HTERT RPE-1 (cell line): Measurements from ENCODE around the gene MYCBPAP.

Source experiments
- in situ Hi-C: fragments of 300-500 bp; cut with MboI; formaldehyde crosslinking; loops from 4 replicates; pipeline ENCODE4 v1.14.3; 2020; ENCODE audit warnings: low sequenced_read_pairs

Gene MYCBPAP

DNA sequence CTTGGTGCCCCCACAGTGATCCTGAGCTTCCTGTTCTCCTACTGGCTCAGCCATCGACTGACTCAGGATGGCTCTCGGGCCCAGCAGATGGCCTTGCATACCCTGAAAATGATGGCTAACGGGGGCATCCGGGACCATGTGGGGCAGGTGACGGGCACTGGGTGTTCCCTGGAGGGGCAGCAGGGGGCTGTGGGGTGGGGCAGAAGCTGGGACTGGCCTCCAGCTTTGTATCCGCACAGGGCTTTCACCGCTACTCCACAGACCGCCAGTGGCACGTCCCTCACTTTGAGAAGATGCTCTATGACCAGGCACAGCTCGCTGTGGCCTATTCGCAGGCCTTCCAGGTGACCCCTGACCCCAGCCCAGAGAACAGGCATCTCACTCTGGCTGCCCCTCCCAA, 41.7 kb downstream of the MYCBPAP start:
- in situ Hi-C loops = no loop called here

DNA sequence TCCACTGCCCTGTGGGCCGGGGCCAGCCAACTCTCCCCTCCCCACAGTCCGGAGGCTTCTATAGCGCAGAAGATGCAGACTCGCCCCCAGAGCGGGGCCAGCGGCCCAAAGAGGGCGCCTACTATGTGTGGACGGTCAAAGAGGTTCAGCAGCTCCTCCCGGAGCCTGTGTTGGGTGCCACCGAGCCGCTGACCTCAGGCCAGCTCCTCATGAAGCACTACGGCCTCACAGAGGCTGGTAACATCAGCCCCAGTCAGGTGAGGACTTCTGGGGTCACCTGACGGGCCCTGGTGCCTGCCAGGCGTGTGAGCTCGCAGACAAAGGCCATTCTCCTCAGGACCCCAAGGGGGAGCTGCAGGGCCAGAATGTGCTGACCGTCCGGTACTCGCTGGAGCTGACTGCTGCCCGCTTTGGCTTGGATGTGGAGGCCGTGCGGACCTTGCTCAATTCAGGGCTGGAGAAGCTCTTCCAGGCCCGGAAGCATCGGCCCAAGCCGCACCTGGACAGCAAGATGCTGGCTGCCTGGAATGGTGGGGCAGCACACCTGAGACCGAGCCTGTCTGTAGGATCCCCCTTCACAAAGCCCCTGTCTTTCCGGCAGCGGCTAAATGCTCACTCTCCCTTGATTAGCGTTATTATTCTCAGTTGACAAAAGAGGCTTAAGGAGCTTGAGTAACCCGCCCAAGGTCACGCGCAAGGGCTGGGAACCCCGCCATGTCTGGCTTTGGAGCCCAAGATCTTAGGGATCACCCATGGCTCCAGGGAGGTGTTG, 42.6 kb downstream of the MYCBPAP start:
- in situ Hi-C loops = no loop called here

DNA sequence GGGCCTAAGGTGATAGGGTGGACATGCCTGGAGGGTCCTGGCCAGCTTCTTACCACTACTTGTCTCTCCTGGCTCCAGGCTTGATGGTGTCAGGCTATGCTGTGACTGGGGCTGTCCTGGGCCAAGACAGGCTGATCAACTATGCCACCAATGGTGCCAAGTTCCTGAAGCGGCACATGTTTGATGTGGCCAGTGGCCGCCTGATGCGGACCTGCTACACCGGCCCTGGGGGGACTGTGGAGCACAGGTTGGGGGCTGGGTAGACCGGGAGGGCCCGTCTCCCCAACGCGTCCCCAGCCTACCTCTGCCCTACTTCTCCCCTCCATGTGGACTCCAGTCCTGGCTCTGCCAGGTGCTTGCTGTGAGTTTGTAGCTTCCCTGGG, 43.2 kb downstream of the MYCBPAP start:
- in situ Hi-C loops = no loop called here

DNA sequence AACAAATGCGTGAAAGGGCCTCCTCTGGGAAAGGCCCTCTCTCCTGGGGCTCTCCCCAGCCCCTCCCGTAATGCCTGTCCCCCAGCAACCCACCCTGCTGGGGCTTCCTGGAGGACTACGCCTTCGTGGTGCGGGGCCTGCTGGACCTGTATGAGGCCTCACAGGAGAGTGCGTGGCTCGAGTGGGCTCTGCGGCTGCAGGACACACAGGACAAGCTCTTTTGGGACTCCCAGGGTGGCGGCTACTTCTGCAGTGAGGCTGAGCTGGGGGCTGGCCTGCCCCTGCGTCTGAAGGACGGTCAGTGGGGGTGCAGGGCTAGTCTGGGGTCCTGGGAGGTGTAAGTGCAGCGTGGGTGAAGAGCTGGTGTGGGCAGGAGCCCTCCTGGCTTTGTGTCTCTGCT, 43.6 kb downstream of the MYCBPAP start:
- in situ Hi-C loops = no loop called here

DNA sequence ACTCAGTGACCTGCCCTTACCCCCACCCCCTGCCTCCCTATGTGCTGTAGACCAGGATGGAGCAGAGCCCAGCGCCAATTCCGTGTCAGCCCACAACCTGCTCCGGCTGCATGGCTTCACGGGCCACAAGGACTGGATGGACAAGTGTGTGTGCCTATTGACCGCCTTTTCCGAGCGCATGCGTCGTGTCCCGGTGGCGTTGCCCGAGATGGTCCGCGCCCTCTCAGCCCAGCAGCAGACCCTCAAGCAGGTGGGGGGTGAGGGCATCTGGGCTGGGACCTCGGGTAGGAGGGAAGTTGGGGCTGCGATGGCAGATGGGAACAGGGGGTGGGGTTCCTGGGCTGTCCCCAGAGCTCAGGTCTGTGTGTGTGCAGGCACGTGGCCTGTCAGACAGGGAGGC, 46.0 kb downstream of the MYCBPAP start:
- in situ Hi-C loops = no loop called here

DNA sequence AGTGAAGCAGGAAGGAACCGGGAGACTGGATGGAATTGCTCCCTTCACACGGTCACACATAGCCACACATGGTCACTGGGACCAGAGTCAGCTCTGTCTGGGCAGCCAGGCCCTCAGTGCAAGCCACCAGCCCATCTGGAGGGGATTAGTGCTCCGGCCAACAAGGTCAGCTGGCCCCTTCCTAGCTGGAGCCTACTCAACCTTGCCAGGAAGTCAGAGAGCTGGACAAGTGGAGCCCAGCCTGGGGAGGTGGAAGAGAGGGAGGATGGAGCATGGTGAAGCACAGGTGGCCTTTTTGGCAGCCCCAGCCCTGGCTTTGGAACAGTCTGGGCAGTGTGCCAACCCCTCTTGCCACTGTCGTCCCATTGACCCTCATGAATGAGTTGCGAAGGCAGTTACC, 48.6 kb downstream of the MYCBPAP start:
- in situ Hi-C loops = no loop called here

DNA sequence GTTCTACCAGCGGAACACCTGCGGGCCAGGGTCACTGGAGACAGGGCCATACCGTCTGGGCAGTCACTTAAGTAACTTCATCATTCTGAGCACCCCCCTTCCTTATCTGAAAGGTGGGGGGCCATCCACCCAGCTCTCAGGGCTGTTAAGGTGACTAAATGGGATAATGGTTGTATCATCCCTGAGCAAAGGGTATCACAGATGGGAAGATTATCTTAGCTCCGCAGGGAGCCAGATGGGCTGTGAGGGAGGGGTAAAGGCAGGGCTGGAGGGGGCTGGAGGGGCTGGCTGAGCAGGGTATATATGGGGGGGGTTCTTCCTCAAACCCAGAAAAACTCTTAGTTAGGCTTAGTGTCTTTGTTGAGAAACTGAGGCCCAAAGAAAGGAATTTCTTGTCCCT, 49.4 kb downstream of the MYCBPAP start:
- in situ Hi-C loops = no loop called here

DNA sequence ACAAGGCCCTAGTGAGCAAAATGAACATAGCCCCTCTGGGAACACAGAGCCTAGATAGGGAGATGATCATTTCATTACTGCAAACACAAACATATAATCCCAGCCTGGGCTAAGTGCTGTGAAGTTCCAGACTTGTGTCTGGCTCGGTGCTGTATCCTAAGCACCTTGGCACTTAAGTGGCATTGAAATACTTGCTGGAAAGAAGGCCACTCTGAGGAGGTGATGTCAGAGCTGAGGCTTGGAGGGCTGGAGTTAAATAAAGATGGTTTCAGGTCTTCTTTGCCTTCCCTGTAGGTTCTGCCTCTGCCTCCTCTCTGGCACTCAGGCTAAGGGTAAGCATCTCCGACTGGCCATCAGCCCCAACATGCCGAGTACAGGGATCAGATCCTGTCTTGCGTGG, 49.9 kb downstream of the MYCBPAP start:
- in situ Hi-C loops = no loop called here

DNA sequence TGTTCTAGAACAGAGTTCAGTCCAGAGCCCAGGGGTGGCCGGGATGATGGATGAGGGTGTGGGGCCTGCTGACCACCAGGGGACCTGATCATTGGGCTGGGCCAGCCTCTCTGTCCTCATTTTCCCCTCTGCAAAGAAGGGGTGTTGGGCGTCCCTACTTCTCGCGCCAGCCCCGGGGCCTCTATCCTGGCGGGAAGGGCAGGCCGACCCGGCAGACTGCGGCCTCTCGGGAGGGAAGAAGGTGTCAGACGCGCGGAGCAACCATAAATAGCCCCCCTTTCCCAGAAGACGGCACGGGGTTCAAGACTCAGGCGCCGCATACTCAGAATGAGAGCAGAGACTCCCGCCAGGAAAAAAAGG, 50.3 kb downstream of the MYCBPAP start:
- in situ Hi-C loops = no loop called here

DNA sequence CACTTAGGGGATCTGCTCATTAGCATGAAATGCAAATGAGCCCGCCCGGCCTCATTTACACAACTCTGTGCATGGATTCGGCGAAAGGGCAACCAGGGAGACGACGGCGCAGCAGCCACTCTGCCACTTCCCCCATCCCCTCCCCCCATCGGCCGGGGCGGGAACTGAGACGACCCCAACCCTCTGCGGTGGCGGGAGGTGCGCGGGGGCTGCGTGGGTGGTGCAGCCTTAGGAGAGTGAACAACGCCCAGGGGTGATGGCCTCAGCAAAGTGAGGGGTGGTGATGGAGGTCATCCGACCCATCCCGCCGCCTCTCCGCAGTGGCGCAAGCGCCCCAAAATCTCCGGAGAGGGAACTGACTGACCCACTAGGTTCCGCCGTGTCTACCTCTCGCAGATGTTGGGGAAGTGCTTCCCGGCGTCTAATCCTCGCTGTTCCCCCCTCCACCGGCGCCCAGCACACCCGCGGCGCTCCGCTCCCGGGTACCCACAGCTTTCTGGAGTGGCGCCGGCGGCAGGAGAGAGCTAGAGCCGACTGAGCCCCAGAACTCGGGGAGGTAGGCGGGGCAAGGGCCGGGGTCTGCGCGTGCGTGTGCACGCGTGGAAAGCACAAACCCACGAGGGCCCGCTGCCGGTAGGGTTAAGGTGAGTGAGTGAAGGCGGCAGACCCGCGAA, 50.8 kb downstream of the MYCBPAP start:
- in situ Hi-C loops = no loop called here

DNA sequence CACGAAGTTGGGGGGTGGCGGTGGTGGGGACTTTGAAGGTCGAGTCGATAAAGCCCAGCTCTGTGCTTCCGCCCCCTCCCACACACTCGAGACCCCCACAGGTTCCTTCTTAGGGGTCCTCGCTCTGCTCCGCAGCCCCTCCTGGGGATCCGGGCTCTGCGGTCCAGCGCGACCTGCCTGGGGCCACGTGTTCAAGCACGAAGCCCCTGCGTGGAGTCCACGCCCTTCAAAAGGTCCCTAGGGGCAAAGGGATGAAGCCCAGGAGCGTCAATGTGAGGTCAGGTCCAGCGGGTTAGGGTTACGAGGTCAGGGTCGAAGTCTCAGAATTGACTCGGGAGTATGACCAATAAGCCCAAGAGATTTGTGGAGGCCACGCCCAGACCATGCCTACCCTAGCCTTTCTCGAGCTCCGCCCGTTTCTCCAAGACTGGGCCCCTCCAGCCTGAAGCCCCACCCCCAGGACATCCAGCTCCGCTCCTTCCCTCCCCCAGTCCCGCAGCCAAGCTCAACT, 51.5 kb downstream of the MYCBPAP start:
- in situ Hi-C loops = no loop called here

DNA sequence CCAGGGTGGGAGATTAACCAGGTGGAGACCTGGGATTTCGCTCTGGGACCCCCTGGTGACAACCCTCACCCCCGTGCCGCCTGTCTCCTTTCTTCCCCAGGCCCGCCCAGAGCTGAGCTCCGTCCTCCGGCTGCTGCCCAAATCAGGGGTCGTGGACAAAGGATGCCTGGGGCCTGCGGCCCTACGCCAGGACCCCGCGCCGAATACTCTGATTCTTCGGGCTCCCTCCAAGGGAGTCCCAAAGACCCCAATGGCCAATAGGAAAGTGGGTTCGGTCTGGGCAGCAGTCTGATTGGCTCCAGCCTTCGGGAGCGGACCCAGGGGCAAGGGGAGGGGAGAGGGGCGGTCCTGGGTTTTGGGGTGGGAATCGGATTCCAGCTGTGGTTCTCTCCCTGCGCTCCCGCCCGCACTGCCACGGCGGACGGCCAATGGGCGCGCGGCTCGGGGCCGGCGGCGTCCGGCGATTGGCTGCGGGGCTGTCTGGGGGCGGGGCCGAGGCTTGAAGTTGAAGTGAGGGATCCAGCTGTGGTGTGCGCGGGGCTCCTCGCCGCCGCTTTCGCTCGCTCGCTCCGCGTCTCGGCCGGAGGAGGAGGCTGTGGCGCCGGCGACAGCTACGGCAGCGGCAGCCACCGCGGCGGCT, 52.1 kb downstream of the MYCBPAP start, which contains the start of gene CACNA1G:
Gene CACNA1G (plus strand): TSS at position 531 of the 640 bp plus-strand sequence. CDS start 745 bp downstream, outside the sequence.
- in situ Hi-C loops = no loop called here

DNA sequence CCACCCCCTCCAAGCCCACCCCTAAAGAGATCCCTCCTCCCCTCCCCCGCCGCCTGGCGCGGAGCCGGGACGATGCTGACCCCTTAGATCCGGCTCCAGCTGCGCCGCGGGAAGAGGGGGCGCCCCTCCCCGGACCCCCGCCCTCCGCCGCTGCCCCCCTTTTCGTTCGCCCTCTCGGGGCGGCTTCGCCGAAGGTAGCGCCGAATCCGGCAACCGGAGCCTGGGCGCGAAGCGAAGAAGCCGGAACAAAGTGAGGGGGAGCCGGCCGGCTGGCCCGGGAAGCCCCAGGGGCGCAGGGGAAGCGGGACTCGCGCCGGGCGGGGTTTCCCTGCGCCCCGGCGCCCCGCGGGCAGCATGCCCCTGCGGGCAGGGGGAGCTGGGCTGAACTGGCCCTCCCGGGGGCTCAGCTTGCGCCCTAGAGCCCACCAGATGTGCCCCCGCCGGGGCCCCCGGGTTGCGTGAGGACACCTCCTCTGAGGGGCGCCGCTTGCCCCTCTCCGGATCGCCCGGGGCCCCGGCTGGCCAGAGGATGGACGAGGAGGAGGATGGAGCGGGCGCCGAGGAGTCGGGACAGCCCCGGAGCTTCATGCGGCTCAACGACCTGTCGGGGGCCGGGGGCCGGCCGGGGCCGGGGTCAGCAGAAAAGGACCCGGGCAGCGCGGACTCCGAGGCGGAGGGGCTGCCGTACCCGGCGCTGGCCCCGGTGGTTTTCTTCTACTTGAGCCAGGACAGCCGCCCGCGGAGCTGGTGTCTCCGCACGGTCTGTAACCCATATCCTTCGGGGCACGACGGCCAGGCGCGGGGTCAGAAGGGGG, 52.9 kb downstream of the MYCBPAP start:
- in situ Hi-C loops = no loop called here

DNA sequence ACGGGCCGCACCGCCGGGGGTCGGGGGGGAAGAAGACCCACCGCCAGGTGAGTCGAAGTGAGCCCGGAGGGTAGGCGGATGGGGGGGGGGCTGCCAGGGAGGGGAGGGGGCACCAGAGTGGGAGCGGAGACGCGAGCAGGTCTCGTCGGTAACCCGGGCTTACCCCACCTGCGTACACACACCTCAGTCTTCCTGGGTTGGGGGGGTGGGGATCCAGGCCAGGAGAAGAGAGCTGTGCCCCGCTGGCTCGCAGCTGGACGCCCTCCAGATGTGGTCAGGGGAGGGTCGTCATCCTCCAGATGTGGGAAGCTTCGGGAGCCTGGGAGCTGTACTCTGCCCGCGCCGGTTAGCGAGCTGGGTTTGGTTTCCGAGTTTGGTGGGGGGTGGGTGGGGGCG, 53.5 kb downstream of the MYCBPAP start:
- in situ Hi-C loops = no loop called here

DNA sequence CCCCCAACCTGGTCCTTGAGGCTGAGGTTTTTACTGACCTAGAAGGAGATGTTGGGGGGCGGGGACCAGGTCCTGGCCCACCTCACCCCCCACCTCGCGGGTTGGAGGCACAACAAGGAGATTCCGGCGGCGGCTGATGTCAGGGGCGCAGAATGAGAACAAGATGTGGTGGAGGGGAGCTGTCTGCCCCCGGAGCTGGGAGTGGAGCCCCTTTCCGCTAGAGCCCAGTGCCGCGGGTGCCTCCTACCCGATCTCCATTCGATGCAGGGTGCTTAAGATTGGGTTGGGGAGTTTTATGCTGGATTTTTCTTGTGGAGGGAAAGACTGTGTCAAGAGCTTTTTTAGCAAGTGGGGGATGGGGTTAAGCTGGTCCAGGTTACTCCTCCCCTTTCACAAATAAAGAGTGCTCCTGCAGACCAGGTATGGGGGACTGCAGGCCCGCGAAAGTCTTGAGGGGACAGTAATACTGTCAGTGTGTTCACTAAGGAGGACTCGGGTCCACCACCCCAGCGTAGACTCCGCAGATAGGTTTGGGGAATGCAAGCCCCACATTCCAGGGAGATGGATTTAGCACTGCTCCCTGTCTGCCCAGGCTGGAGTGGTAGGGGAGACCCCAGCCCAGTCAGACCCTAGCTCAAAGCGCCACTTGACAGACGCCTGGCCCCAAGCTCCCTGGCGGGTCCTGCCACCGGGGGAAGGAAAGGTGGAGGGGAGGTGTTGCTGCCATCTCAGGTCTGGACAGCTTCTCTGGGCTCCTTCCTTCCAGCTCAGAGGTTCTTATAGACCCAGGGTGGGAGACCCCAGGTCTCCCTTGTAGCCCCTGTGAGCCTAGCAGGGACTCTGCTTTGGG, 54.2 kb downstream of the MYCBPAP start:
- in situ Hi-C loops = no loop called here

DNA sequence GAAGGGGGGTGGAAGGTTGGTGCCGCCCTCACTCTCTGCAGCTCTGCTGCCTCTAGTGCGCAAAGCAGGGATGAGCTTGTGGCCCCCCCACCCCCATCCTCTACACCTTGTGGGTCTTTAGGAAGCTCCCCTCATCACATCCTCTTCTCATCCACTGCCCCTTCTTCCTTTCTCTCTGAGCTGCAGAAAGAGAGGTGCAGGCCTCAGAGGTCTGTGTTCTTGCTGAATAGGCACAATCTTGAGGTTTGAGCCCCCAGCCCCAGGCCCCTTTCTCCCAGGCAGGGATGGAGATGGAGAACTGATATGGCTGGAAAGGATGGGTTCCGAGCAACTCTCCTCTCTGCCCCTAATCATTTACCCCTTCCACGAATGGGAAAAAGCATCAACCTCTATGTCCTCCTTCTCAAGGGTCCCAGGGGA, 54.9 kb downstream of the MYCBPAP start:
- in situ Hi-C loops = no loop called here

DNA sequence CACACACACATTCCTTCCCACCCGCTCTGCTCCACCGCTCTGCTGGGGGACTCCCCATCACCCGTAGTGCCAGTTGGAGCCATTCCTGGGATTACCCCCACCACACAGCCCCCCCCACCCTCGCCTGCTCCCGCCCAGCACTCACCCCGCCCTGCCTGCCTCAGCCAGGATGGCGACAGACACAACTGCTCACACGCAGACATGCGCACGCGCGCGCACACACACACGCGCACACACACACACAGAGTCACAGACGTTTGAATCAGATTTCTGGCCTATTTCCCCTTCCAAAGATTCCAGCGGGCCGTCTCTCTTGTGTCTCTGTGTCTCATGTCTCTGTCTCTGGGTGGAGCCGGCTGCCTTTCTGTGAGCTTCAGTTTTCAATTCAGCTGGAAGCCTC, 56.7 kb downstream of the MYCBPAP start:
- in situ Hi-C loops = no loop called here

DNA sequence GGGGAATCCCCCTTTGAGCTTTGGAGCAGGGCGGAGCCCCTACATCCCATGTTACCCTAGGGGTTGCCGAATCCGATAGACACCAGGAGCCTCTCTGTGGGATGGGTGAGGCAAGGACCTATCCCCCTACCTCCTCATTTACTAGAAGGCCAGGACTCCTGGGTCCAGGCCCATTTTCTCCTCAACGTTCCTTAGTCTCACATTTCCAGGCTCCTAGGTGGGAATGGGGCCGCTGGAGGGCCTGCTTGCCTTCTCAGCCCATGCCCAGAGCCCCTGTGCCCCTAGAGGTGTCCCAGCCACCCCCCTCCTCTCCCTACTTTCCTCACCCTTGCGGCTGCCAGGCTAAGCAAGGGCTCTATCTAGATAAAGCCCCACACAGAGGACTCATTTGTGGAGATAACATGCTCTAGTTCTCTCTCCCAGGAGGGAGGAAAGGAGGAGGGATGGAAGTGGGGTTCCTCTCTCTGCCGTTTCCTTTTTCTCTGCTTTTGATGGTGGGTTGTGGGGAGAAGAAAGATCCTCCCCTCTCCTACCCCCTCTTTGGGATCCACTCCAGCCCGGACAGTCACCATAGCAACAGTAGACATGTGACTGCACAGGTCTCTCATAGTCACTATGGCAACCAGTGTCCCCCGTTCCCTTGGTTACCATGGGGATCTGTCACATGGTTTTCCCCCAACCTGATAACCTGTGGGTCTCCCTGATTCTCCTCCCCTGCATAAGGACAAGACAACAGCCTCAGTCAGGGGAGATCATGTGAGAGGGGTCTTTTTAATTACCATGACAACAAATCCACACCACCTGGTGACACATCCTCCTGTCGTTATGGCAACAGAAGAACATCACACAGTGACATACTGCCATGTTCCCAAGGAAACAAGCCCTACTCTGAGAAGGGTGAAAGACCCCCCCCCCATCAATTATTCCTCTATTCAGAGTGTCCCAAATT, 57.4 kb downstream of the MYCBPAP start:
- in situ Hi-C loops = no loop called here

DNA sequence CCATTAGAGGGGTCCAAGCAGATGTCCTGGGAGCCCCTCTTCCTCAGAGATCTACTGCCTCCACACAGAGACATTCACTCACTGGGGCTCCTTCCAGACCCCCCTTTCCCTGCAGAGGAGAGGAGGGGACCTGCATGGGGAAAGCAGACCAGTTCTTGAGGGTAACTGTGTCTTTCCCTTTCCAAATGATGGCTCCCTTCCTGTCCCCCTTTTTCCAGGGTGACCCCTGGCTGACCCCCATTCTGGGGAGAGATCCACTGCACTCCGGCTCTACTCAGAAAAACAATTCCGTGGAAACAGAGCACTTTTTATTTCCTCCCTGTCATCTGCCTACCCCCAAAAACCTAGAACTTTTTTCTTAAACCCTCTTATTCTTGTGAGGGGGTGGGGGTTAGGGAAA, 58.6 kb downstream of the MYCBPAP start:
- in situ Hi-C loops = no loop called here
